HG03520 (cell line): ENCODE results near the gene LRRC47.
A peak's percentile ranks its signal among the peaks of the same experiment; 100 is the strongest.
"Not testable (repeated sequence)": the region's sequence is repeated elsewhere in the genome, so short reads cannot be mapped to it uniquely, and the experiment has no call there.

Experiments used
- ATAC-seq: cut with Tn5 transposase; IDR thresholded peaks from one replicate; pipeline ENCODE4 v1.9.1; 2021; ENCODE audit warnings: mild to moderate bottlenecking, moderate library complexity; ENCODE audit not compliant: unreplicated experiment

The LRRC47 gene

DNA sequence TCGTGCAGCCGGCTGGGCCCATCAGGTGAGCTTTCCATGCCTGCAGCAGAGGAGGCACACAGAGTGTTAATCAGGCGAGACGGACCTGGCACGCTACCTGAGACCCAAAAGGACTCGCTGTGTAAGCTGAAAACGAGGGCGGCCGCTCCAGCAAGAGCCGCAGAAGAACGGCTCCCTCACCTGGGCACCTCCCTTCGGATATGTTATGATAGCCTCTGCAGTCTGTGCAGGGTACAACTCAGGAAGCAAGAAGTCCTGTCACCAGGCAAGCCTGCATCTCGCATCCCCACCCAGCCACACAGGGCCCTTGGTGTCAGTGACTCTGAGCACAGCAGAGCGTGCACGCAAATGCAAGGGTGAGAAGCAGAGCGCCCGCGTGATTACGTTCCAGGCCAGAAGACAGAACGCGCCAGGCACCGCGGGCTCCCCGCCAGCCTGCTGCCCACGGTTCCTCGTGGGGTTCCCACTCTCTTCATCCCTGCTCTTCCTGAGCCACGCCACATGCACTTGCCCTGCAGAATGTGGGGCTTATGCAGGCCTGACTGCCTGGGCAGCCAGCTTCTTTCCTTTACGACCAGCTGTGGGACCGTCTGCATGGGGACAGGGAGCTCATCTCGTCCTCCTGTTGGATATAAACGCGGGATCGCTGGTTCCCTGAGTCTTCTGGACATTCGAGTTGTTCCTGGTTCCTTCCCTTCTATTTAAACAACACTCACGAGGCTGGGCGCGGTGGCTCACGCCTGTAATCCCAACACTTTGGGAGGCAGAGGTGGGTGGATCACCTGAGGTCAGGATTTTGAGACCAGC lies 20.2 kb upstream of the LRRC47 start:
- no peak for ATAC-seq

DNA sequence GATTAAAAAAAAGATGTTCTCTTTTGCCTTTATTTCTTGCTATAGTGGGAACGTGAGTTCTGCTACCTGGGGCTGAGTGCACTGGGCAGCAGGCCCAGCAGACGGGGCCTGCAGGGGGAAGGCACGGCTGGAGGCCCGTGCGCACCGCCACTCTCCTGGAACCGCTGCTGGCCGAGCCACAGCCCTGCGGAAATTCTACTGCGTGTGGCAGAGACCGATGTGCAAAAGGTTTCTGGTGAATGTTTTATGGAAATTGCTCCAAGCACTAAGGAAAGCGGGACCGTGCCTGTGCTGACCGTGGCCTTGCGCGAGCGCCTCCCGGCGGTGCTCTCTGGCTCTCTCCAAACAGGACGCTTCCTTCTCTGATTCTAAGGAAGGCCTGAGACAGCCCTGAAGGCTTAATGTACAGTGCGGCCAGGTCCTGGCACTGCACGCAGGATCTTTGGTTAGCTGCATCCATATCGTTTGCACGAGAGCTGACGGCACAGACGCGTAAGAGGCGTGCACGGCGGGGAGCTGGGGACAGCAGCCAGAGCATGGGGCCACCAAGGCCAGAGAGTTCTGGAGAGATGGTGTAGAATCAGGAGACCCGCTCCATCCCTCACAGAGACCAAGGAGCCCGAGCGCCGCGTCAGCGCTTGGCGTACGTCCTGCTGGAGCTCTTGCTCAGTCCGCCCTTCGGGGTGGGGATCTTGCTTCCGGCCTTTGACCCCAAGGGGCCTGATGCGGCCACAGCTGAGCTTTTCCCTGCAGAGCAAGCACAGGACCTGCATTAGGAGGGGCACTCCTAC lies 18.7 kb upstream of the LRRC47 start:
- no peak for ATAC-seq

DNA sequence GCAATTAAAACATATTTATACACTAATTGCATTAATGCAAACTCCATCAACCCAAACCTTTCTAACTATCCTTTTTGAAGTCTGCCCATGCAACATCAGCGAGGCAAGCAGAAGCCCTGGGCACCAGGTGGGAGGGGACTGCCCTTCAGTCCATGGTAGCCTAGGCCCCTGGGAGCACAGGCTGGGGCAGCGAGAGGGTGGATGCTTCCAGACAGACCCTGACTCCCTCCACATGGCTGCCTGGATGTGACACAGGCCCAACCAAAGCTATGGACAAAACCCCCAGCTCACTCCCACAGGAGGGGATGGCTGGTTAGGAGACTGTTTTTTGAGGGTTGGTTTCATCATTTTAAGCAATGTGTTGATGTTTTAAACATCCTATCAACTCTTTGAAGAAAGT lies 17.8 kb upstream of the LRRC47 start:
- ATAC-seq = no peak

DNA sequence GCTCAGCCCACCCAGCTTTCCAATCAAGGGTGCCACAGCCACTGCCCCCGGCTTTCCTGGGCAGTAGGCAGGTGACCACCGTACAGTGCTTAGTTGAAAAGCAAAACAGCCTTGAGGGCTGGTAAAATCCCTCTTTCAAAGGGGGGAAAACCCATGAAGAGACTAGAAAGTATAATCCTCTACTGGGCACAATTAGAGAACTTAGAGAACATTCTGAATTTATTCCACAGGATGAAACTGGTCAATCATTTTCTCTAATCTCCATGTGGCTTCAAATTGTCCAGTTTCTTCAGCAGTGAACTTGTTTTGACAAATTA lies 15.3 kb upstream of the LRRC47 start:
- ATAC-seq = no peak

DNA sequence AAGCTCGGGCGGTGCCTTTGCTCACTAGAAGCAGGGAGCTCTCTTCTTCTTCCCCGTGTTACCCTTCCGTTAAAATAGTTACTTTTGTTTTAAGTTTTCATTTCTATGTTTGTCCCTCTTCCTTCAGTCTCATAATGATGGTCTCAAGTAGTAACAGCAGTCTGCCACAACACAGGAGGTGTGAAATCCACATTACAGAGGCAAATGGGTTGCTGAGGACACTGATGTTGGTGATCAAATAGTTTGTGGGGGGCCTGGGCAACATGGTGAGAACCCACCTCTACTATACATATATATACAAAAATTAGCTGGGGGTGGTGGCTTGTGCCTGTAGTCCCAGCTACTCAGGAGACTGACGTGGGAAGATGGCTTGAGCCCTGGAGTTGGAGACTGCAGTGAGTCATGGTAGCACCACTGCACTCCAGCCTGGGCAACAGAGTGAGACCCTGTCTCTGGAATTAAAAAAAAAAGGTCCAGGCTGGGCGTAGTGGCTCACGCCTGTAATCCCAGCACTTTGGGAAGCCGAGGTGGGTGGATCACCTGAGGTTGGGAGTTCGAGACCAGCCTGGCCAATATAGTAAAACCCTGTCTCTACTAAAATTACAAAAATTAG lies 14.0 kb upstream of the LRRC47 start:
- ATAC-seq = not testable (repeated sequence)

DNA sequence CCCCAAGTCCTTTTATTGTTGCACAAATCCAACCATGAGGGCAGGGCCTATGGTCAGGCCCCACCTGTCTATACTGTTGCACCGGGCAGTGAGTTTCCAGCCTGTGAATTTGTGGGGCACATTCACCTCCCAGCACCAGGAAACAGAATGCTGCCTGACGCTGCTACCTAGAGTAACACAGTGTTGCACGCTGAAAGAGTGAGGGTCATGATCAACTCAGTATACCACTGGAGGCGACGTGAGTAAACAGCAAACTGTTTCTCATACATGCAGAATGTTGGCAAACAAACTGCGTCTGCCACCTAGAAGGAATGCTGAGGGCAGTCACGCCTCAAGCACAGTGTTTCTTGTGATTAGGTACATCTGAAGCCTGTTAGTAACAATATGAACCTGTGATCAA lies 13.4 kb upstream of the LRRC47 start:
- no peak for ATAC-seq

DNA sequence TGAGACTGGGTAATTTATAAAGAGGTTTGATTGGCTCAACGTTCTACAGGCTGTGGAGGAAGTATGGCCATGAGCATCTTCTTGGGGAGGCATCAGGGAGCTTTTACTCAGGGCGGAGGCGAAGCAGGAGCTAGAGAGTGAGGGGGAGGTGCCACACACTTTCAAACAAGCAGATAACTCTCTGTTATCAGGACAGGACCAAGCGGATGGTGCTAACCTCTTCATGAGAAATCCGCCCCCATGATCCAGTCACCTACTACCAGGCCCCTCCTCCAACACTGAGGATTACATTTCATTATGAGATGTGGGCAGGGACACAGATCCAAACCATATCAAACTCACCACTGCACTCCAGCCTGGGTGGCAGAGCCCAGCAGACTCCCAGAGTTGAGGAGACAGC lies 11.5 kb upstream of the LRRC47 start:
- ATAC-seq = no peak

DNA sequence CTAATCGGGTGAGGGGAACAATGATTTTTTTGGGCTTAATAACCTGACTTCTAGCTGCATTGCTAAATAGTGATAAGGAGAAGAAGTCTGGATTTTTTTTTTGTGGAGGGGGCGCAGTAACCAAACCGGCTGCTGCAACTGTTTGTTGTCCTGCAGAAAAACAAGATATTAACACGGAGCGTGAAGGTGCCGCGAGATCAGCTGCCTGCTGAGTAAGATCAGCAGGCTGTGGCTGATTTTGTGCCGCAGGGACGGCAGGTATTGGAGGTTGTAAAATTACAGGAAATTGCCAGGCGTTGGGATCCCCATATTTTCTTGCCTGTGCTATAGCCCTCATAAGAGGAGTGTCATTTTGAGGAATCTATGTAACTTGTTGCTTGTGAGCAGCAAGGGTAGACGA lies 8.7 kb upstream of the LRRC47 start:
- no peak for ATAC-seq

DNA sequence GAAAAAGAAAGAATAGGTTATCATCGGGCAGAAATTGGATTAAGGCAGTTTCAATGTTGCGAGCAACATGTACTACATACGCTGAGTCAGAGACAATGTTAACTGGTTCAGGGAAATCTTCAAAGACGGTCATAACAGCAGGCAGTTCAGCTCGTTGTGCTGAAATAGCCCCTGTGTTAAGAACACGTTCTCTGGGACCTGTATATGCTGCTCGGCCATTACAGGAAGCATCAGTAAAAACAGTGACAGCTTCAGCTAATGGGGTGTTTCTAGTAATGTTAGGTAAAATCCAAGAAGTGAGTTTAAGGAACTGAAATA lies 8.3 kb upstream of the LRRC47 start:
- ATAC-seq = not testable (repeated sequence)

DNA sequence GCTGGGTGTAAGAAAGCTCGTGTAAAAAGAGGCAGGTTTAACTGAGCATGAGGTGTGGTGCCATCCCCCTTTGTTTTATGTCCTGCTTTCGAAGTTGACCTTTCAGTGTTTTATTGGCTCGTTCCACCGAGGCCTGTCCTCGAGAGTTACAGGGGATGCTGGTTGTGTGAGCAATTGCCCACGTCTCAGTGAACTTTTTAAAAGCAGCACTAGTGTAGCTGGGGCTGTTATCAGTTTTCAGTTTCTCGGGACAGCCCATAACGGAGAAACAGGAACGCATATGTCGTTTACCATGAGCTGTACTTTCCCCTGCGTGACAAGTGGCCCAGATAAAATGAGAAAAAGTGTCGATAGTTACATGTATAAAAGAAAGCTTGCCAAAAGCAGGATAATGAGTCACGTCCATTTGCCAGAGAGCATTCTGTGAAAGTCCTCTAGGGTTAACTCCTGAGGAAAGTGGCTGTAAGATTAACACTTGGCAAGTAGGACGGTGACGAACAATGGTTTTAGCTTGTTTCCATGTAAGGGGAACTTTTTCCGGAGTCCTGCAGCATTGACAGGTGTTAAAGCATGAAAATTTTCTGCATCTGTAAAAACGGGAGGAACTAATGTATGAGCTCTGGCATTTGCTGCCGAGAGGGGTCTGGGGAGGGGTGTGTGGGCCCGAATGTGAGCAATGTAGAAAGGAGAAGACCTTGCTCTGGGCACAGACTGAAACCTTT lies 7.8 kb upstream of the LRRC47 start:
- ATAC-seq = no peak

DNA sequence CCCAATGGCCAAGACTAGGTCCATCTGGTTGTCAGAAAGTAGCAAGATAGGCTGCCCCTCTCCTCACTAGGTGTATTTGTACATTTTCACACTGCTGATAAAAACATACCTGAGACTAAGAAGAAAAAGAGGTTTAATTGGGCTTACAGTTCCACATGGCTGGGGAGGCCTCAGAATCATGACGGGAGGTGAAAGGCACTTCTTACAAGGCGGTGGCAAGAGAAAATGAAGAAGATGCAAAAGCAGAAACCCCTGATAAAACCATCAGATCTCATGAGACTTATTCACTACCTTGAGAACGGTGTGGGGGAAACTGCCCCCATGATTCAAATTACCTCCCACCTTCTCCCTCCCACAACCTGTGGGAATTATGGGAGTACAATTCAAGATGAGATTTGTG lies 4.5 kb upstream of the LRRC47 start:
- not testable (repeated sequence) for ATAC-seq

DNA sequence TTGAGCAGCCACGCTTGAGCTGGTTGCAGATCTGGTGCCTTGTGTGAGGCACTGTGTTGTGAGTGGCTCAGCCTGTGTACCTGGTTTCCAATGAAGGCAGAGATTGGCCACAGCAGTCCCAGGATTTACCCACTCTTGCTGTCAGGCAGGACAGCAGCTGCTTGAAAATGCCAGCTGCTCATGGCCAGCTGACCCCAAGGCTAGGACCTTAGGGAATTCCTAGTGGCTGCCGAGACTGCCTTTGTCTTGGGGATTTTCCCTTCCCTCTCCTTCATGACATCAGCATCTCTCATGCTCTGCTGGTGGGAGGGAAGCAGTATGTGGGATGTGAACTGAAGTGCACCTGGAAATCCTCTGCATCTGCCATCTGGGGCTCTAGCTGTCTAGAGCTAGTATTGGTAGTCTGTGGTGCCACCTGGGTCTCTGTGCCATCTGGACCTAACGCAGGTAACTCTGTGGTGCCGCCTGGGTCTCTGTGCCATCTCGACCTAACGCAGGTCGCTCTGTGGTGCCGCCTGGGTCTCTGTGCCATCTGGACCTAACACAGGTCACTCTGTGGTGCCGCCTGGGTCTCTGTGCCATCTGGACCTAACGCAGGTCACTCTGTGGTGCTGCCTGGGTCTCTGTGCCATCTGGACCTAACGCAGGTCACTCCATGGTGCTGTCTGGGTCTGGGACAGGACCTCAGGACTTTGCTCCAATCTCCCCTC lies 3.8 kb upstream of the LRRC47 start:
- ATAC-seq = no peak

DNA sequence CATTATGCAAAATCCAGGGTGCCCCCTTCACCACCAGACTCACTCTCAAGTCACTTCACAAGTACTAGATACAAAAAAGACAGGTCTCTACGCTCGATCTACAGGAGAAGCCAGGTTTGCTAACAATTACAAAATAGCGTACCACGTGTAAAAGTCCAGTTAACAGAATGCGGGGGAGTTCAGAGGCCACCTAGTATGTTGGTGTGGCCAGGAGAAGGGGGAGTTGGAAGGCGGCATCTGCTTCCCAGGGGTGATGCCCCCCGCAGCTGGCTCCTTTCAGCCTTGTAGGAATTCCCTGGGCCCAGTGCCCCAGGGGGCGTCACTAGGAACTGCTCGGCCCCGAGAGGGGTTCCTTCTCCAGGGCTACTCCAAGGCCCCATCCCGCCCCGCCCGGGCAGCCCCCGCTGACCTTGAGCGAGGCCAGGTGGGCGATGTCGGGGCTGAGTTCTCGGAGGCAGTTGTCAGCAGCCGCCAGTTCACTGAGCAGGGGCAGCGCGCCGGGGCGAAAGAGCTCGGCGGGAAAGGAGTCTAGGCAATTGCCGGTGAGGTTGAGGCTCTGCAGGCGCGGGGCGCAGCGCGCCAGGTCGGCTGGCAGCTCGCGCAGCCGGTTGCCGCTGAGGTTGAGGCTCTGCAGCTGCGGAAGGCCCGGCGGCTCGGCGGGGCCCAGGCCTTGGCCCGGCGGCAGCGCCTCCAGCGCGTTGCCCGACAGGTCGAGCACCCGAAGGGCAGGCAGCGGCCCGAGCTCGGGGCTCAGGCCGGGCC lies 664 bp downstream of the LRRC47 start:
- ATAC-seq = peak; percentile 33

DNA sequence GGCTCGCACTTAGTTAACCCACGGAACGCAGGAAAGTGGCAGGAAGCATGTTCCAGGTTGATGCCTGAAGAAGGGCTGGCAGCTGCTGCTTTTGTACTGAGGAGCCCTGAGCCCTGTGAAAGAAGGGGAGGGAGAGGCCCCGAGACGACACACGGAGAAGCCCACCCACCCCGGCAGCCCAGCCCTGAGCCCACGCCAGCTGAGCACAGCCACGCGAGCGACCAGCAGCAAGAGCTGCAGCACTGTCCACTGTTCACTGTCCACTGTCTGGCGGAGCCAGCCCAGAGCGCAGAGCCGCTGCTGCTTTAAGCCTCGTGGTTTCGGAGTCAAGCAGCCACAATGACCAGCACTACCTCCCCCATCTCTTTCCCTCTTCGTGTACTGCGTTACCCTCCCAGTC lies 5.3 kb downstream of the LRRC47 start:
- no peak for ATAC-seq

DNA sequence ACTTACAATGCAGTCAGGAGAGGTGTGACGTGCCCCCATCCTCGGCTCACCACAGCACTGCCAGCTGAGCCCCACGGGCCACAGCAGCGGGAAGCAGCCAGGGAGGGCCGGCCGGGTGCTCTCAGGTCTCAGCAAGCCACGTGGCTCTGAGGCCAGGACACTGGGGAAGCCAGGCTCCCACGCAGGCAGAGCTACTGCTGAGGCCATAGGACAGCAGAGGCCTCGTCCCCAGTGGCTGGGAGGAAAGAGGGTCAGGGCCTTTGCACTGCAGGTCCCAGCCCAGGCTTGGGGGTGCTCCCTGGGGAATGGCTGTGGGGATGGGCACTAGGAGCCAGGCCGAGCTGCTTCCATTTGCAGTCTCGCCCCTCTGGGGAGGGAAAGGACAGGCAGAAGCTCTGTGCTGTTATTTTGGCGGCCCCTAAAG lies 5.8 kb downstream of the LRRC47 start:
- no peak for ATAC-seq

DNA sequence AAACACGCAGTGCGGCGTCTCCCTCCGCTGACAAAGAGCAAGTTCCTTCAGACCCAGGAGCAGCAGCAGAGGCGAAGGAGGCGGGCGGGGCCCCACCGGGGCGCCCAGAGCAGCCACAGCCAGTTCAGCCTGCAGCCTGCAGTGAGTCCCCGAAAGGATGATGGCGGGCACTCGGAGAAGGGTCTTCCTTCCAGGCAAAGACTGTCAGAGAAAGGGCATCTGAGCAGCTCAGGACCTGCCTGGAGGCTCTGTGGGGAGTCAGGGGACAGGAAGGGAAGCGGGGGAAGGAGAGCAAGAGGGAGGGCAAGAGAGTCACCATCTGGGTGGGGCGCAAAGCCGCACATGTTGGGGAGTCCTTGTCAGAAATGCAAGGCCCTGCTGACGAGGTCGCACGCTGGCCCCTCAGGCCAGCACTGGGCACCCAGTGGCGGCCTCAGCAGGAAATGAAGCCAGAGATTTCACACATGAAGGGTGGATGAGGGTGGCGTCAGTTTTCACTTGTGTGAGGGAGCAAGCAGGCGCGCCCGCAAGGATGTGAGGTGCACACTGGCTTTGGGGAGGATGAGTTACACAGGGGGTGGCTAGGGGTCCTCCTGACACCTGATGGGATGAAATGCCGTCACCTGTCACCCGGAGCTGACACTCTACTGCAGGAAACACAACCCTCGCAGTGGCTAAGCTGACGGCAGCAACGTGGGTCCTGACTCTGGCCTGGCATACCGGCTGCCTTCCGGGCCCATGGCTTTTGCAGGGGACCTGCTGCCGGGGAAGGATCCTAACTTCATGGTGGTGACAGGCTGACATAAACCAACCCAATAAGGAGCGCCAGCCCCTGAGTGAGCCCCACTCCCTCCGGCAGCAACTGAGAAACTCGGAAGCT lies 6.6 kb downstream of the LRRC47 start:
- no peak for ATAC-seq

DNA sequence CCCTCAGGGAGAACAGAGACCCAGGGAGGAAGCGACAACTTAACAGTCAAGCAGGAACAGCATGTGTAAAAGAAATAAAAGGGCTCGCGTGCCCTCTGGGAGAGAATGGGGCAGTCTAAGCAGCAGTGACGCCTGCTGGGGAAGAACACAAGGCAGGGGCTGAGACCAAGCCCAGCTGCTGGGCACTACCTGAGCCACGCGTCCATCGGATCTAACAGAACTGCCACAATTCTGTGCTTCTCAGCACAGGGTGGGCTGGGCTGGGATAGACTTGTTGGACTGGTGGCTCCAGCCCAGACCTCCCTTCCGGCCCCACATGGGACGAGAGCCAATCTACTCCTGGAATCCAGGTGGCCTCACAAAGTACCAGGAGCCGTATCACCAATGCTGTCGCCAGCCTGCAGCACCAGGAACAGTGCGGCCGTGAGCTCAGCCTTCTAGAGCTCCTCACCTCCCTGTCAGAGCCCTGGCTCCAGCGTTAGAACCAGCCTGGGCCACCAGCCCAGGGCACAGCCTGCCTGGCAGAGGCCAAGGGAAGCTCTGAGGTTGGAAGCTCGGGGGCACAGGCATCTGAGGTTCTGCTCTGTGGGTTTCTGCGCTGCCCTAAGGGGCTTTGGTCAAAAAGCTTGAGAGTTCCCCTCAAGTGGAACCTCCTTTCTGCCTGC lies 7.4 kb downstream of the LRRC47 start:
- no peak for ATAC-seq

DNA sequence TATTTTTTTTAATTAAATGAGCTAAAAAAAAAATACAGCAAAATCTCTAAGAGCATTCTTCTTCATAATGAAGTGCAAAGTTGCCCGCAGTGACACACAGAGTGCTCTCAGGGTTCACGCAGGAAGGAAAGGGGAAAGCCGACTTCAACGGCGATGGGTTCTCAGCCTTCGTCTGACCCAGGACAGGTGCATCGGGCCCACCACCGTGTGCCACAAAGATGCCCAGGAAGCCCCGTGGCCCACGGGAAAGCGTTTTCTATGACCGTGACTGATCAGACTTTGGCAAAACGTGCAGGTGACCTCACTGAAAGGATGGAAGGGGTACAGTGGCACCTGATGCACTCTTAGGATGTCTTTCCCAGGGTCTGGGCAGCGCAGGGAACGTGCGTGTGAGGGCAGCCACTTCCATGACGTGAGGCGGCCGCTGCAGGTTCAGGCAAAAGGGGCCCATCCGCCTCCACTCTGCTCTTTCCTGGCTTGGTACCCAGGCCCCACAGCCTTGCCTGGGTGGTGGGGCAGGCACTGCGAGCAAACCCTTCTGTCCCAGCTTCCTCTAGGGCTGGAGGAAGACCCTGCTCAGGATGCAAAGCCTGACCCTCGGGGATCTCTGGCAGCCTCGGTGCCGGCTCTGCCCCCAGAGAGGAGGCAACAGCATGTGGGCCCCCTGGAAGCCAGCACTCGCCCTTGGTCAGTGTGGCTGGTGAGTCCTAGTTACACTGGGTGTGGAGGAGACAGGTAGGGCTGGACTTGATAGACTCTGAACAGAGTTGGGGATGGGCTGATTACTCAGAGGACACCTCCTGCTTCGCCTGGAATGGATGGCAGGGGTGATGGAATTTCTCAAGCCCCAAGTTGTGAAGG lies 8.3 kb downstream of the LRRC47 start:
- ATAC-seq = no peak
